Activated T-helper 2 cell treated with anti-CD3 and anti-CD28 coated beads, Interferon-gamma antibody, Interleukin-2, Interleukin-4, amounts not matched to agents 10 μg/mL and 5 μg/mL and 100 μg/mL, durations not matched to agents 14 hours and 24 hours and 36 hours (primary cell): ENCODE data around the gene FIBP. TPM values are rescaled to one million over a fixed set of nuclear protein-coding genes. Genes with fewer than 3 reads are reported as not detected.
"Not testable (repeated sequence)": the region's sequence is repeated elsewhere in the genome, so short reads cannot be mapped to it uniquely, and the experiment has no call there.

Experiments used
- DNase-seq: peaks from one replicate; pipeline ENCODE4 v3.0.0; 2021; ENCODE audit warnings: low spot score
- H3K27ac Mint-ChIP-seq: one replicate; pipeline ENCODE4 v1.8.0; 2021; ENCODE audit warnings: mixed read lengths
- H3K27me3 Mint-ChIP-seq: one replicate; pipeline ENCODE4 v1.8.0; 2021; ENCODE audit warnings: low read depth, mixed read lengths
- H3K36me3 Mint-ChIP-seq: one replicate; pipeline ENCODE4 v1.8.0; 2021; ENCODE audit warnings: low read depth, mixed read lengths
- H3K4me1 Mint-ChIP-seq: one replicate; pipeline ENCODE4 v1.8.0; 2021; ENCODE audit warnings: low read depth, mixed read lengths
- H3K4me3 Mint-ChIP-seq: one replicate; pipeline ENCODE4 v1.8.0; 2021; ENCODE audit warnings: low read depth, mild to moderate bottlenecking, moderate library complexity, mixed read lengths
- H3K9me3 Mint-ChIP-seq: one replicate; pipeline ENCODE4 v1.8.0; 2021; ENCODE audit warnings: mixed read lengths
- intact Hi-C: fragments of 100-400 bp; cut with micrococcal nuclease; formaldehyde crosslinking; loops from one replicate; pipeline ENCODE4 v1.15.1; 2023
- total RNA-seq: library from RNA; stranded (reverse); gene quantifications from 2 replicates; pipeline ENCODE4 v1.2.3, GENCODE V29; 2022

The FIBP gene
- total RNA-seq, 1 donor from 2014 or later, result 95.4 TPM

DNA sequence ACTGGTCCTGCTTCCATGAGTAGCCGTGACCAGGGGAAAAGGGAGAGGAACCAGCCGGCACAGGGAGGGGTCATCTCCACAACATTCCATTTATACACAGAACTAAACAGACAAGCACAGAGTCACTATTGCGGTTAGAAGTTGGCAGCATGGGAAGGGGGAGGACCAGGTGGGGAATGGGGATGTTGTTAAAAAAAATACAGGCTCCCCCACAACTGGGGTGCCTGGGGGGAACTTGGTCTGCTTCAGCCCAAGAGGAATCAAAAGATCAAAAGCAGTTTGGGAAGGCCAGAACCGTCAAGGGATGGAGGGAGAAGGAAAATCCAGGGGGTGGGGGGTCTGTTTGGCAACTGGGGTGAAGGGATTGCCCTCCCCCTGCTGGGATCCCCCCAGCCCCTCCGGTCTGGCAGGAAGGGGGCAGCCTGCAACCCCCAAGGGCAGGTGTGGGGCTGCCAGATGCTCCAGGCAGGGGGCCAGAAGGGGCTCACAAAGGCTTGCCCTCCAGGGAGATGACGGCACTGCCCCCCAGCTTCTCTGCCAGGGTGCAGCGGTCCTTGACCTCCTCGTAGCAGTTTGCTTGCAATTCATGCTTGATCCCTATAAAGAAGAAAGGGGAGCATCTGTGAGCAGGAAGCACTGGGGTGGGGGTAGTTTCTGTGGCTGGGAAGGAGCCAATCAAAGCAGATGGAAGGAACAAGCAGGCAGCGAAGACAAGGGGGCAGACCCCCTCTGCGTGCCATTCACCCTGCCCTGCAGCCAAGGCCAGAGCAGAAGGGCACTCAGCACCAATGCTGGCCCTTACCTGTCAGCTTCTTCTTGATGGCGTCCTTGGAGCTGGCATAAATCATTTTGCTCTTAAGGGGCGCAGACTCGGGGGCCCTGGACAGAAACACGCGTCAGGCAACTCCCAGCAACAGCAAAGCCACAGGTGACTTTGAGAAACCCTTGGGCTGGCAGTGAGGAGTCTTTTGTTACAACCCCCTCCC is 33.1 kb downstream of the FIBP start:
- DNase-seq, result no peak
- Mint-ChIP-seq H3K36me3 (peaks cover 70% of the 10 kb centered on the region), H3K4me3 (peak overlapping the region; percentile 87), H3K4me1 (peaks cover 29% of the 10 kb centered on the region), H3K9me3 (peaks cover 9% of the 10 kb centered on the region), H3K27me3 (no peaks in the 10 kb centered on the region), H3K27ac (no peak overlapping the region)
- intact Hi-C loops, result loop anchor here (10.0 kb wide), 2 partner anchors 280 to 770 kb away; partner anchors contain the start of genes CDCA5, EHBP1L1, FAM89B and ZFPL1

GRCh38 chr11:65854161-65854592 is 34.1 kb downstream of the FIBP start:
- peak overlapping the region; percentile 71 for H3K4me3 Mint-ChIP-seq
- intact Hi-C loops, result loop anchor here (10.0 kb wide), 2 partner anchors 279 to 769 kb away; partner anchors contain the start of genes CDCA5, EHBP1L1, FAM89B and ZFPL1
- H3K27me3 Mint-ChIP-seq, result no peaks in the 10 kb centered on the region
- peaks cover 9% of the 10 kb centered on the region for H3K9me3 Mint-ChIP-seq
- no peak overlapping the region for H3K27ac Mint-ChIP-seq
- H3K4me1 Mint-ChIP-seq, result peaks cover 25% of the 10 kb centered on the region
- no peak for DNase-seq
- peaks cover 72% of the 10 kb centered on the region for H3K36me3 Mint-ChIP-seq

DNA sequence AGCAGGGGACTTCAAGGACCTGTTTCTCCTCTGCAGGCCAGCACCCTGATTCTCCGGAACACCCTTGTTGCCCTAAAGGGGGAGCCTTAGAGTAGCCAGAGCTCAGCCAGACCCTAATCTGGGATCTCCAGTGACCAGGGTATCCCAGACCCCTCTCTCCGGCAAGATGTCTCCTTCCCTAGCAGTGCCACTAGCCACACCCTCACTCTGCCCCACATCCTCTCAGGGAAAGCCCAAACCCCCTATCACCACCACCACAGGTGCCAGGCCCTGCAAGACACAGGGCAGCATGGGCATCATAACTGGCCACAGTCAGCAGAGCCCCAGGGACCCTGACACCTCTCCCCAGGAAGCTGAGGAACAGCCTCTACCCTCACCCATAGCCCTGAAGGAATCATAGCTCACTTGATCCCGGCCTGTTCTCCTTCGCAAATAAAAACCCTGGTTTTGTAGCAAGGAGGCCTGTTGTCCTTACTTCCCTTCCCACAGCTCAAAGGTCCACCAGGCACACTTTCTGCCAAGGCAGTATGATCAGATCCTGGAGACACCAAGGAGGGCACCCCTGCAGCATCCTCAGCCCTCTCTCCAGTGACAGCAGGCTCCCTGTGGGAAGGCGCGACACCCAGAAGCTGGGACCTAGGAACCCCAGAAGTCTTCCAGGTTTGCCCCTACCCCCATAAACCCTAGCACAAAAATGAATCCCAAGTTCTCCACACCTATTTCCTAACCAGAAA is 34.9 kb downstream of the FIBP start:
- H3K9me3 Mint-ChIP-seq, result peaks cover 9% of the 10 kb centered on the region
- peaks cover 72% of the 10 kb centered on the region for H3K36me3 Mint-ChIP-seq
- H3K4me3 Mint-ChIP-seq, result no peak overlapping the region
- peaks cover 20% of the 10 kb centered on the region for H3K4me1 Mint-ChIP-seq
- H3K27me3 Mint-ChIP-seq, result no peaks in the 10 kb centered on the region
- DNase-seq, result no peak
- intact Hi-C loops, result loop anchor here (10.0 kb wide), 2 partner anchors 279 to 769 kb away; partner anchors contain the start of genes CDCA5, EHBP1L1, FAM89B and ZFPL1
- no peak overlapping the region for H3K27ac Mint-ChIP-seq

DNA sequence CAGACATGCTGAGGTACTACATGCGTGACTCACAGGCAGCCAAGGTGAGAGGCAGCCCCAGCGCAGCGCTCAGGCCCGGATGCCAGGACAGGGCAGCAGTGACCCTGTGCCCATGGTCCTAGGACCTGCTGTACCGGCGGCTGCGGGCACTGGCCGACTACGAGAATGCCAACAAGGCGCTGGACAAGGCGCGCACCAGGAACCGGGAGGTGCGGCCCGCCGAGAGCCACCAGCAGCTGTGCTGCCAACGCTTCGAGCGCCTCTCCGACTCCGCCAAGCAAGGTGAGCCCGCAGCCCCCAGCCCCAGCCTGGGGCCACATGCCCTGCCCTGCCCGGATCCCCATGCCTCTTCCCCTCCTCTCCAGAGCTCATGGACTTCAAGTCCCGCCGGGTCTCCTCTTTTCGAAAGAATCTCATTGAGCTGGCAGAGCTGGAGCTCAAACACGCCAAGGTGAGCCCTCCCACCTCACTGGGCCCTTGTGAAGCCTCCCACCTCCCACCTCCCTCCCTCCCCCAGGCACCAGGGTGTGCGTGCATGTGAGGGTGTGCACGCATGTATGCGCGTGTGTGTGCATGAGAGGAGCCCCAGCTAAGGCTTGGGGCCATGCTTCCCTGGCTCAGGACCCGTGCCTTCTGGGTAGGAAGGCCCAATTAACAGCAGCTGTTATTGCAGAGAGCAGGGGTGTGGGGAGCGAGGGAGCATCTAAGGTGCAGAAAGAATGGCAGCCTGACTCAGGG is 35.6 kb downstream of the FIBP start:
- Mint-ChIP-seq H3K4me1 (peaks cover 18% of the 10 kb centered on the region), H3K27me3 (no peaks in the 10 kb centered on the region), H3K27ac (no peak overlapping the region), H3K9me3 (peaks cover 9% of the 10 kb centered on the region), H3K36me3 (peaks cover 69% of the 10 kb centered on the region), H3K4me3 (peak overlapping the region; percentile 26)
- DNase-seq, result no peak
- intact Hi-C loops, result loop anchor here (10.0 kb wide), 2 partner anchors 278 to 768 kb away; partner anchors contain the start of genes CDCA5, EHBP1L1, FAM89B and ZFPL1

DNA sequence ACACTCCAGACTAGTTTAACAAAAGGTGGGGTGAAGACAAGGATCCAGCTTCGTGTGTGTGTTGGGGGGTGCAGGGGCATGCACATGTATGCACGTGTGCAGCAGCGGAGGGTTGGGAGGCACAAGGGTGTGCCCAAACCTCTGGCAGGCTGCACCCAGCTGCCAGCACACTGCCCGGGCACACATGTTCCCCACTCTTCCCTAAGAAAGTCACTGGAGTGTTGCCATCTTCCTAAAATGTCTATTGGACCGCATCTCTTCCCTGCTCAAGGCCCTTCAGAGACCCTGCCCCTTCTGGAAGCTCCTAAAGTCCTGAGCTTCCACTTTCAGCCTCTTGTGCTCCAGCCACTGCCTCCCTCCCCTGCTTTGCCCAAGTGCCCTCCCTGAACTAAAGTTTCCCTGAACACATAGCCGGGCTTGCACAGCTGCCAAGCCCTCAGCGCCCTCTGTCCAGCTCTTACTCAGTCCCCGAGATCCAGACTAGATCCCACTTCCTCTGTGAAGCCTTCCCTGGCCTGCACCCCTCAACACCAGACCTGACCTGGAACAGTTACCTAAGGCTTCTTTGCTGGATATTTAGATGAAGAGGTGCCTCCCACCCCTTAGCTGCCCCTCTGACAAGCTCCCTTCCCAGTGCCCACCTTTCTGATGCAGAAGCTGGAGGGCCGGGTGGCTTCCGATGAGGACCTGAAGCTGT is 36.3 kb downstream of the FIBP start:
- Mint-ChIP-seq H3K9me3 (peaks cover 9% of the 10 kb centered on the region), H3K4me3 (peak overlapping the region; percentile 26), H3K36me3 (peaks cover 68% of the 10 kb centered on the region), H3K27ac (no peak overlapping the region), H3K4me1 (peaks cover 18% of the 10 kb centered on the region), H3K27me3 (no peaks in the 10 kb centered on the region)
- intact Hi-C loops, result loop anchor here (10.0 kb wide), 2 partner anchors 277 to 767 kb away; partner anchors contain the start of genes CDCA5, EHBP1L1, FAM89B and ZFPL1
- DNase-seq, result no peak

- Mint-ChIP-seq H3K4me1 (peaks cover 10% of the 10 kb centered on the region), H3K27me3 (no peaks in the 10 kb centered on the region), H3K4me3 (no peak overlapping the region), H3K27ac (no peak overlapping the region), H3K36me3 (peaks cover 60% of the 10 kb centered on the region), H3K9me3 (peaks cover 9% of the 10 kb centered on the region)
- intact Hi-C loops, result loop anchor here (10.0 kb wide), 2 partner anchors 276 to 766 kb away; partner anchors contain the start of genes CDCA5, EHBP1L1, FAM89B and ZFPL1
- DNase-seq, result peak; percentile 9
These were observed 37.1 kb downstream of the FIBP start for GRCh38 chr11:65851083-65851579.

- H3K36me3 Mint-ChIP-seq, result peaks cover 53% of the 10 kb centered on the region
- peaks cover 6% of the 10 kb centered on the region for H3K4me1 Mint-ChIP-seq
- DNase-seq, result peak; percentile 10
- no peak overlapping the region for H3K27ac Mint-ChIP-seq
- intact Hi-C loops, result loop anchor here (10.0 kb wide), 2 partner anchors 276 to 766 kb away; partner anchors contain the start of genes CDCA5, EHBP1L1, FAM89B and ZFPL1
- no peak overlapping the region for H3K4me3 Mint-ChIP-seq
- H3K9me3 Mint-ChIP-seq, result peaks cover 9% of the 10 kb centered on the region
- no peaks in the 10 kb centered on the region for H3K27me3 Mint-ChIP-seq
These were observed 37.8 kb downstream of the FIBP start for GRCh38 chr11:65850217-65851082.

- Mint-ChIP-seq H3K4me1 (peaks cover 4% of the 10 kb centered on the region), H3K27ac (no peak overlapping the region), H3K9me3 (peaks cover 9% of the 10 kb centered on the region), H3K4me3 (no peak overlapping the region), H3K36me3 (peaks cover 46% of the 10 kb centered on the region), H3K27me3 (no peaks in the 10 kb centered on the region)
- DNase-seq, result no peak
- intact Hi-C loops, result loop anchor here (10.0 kb wide), 2 partner anchors 275 to 765 kb away; partner anchors contain the start of genes CDCA5, EHBP1L1, FAM89B and ZFPL1
These were observed 38.5 kb downstream of the FIBP start for GRCh38 chr11:65849771-65850216.

- Mint-ChIP-seq H3K4me1 (peaks cover 3% of the 10 kb centered on the region), H3K36me3 (peaks cover 42% of the 10 kb centered on the region), H3K4me3 (no peak overlapping the region), H3K9me3 (peaks cover 9% of the 10 kb centered on the region), H3K27ac (no peak overlapping the region), H3K27me3 (no peaks in the 10 kb centered on the region)
- DNase-seq, result no peak
- intact Hi-C loops, result no loop called here
These were observed 38.9 kb downstream of the FIBP start for GRCh38 chr11:65849366-65849765.

GRCh38 chr11:65848693-65849092 is 39.6 kb downstream of the FIBP start:
- peaks cover 35% of the 10 kb centered on the region for H3K36me3 Mint-ChIP-seq
- H3K27me3 Mint-ChIP-seq, H3K4me1 Mint-ChIP-seq, H3K9me3 Mint-ChIP-seq, DNase-seq, intact Hi-C loops, H3K27ac Mint-ChIP-seq, H3K4me3 Mint-ChIP-seq: not testable (repeated sequence)
